AG09319 (cell line): ENCODE results near the gene MAK.

Experiments
- DNase-seq: peaks from one replicate; pipeline ENCODE4 v3.0.0-alpha.2; 2010; ENCODE audit warnings: low read depth; ENCODE audit errors: extremely low read depth
- CTCF ChIP-seq: IDR thresholded peaks from 2 replicates; pipeline ENCODE4 v1.5.1; 2011; ENCODE audit warnings: low read depth, mild to moderate bottlenecking, inconsistent platforms, low read length, moderate library complexity

MAK gene

GRCh38 chr6:10733863-10734262, 104.5 kb downstream of the MAK start:
- no peak for TF ChIP-seq CTCF
- DNase-seq: no peak

GRCh38 chr6:10733151-10733715, 105.1 kb downstream of the MAK start:
- TF ChIP-seq CTCF: no peak
- DNase-seq: no peak

GRCh38 chr6:10730254-10730653, 108.1 kb downstream of the MAK start:
- no peak for DNase-seq
- no peak for TF ChIP-seq CTCF

- TF ChIP-seq CTCF: no peak
- no peak for DNase-seq
Measured at GRCh38 chr6:10725716-10726115, 112.6 kb downstream of the MAK start.

GRCh38 chr6:10725044-10725443, 113.3 kb downstream of the MAK start:
- DNase-seq: no peak
- TF ChIP-seq CTCF: no peak

- no peak for DNase-seq
Measured at GRCh38 chr6:10723567-10723881, 114.8 kb downstream of the MAK start.

More at GRCh38 chr6:10723567-10723881, 114.8 kb downstream of the MAK start:
- TF ChIP-seq CTCF: no peak
